Activated CD4-positive, alpha-beta T cell treated with anti-CD3 and anti-CD28 coated beads, Interleukin-2, amount 50 U/mL, for 4 hours (primary cell): ENCODE results near the gene TMEM204.

Experiments used
- DNase-seq, 2 experiments: peaks; one replicate each; pipeline ENCODE4 v3.0.0-alpha.2; 2020

Gene TMEM204

GRCh38 chr16:1539720-1540555 is 6.5 kb downstream of the TMEM204 start:
- no peak for DNase-seq

- DNase-seq: no peak
These were observed 7.0 kb downstream of the TMEM204 start for GRCh38 chr16:1540556-1540855.

GRCh38 chr16:1541293-1542165 is 8.1 kb downstream of the TMEM204 start:
- DNase-seq: no peak

- DNase-seq: no peak
These were observed 8.7 kb downstream of the TMEM204 start for GRCh38 chr16:1542166-1542500.

- DNase-seq: no peak
These were observed 9.1 kb downstream of the TMEM204 start for GRCh38 chr16:1542533-1542932.

- DNase-seq: peak; percentile 63 to 68
These were observed 9.8 kb downstream of the TMEM204 start for GRCh38 chr16:1543085-1543896.

- DNase-seq: no peak
These were observed 11.9 kb downstream of the TMEM204 start for GRCh38 chr16:1545044-1546040.

GRCh38 chr16:1546430-1546829 is 13.0 kb downstream of the TMEM204 start:
- DNase-seq: no peak

GRCh38 chr16:1548233-1548632 is 14.8 kb downstream of the TMEM204 start:
- no peak for DNase-seq

- no peak for DNase-seq
These were observed 15.3 kb downstream of the TMEM204 start for GRCh38 chr16:1548727-1549126.

GRCh38 chr16:1550069-1550468 is 16.6 kb downstream of the TMEM204 start:
- DNase-seq: no peak

GRCh38 chr16:1550696-1551095 is 17.2 kb downstream of the TMEM204 start:
- DNase-seq: no peak

GRCh38 chr16:1551166-1551565 is 17.7 kb downstream of the TMEM204 start:
- no peak for DNase-seq

GRCh38 chr16:1552129-1552528 is 18.7 kb downstream of the TMEM204 start:
- no peak for DNase-seq

- DNase-seq: no peak
These were observed 20.7 kb downstream of the TMEM204 start for GRCh38 chr16:1553946-1554825.

GRCh38 chr16:1554826-1555445 is 21.5 kb downstream of the TMEM204 start:
- no peak for DNase-seq

- DNase-seq: no peak
These were observed 22.8 kb downstream of the TMEM204 start for GRCh38 chr16:1556254-1556653.

- no peak for DNase-seq
These were observed 23.6 kb downstream of the TMEM204 start for GRCh38 chr16:1557074-1557473.

- DNase-seq: no peak
These were observed 24.1 kb downstream of the TMEM204 start for GRCh38 chr16:1557576-1557975.

GRCh38 chr16:1559446-1559975 is 26.0 kb downstream of the TMEM204 start:
- DNase-seq: peak in 1 of 2 experiments; percentile 30
